Prostate gland (tissue), 2 donors: ENCODE data around the gene GTPBP10.

ENCODE experiments used
- CTCF ChIP-seq, 4 experiments: fragments of 200-600 bp in 2 of 4; fragments of 450-650 bp in 2 of 4; sonication (generic) in 2 of 4; IDR thresholded peaks; 1 replicate in 3 of 4; 2 replicates in 1 of 4; pipeline ENCODE4 v1.5.1; 2016 to 2019; ENCODE audit warnings: antibody characterized with exemption in 4 of 4, mild to moderate bottlenecking in 2 of 4, moderate library complexity in 2 of 4
- POLR2A ChIP-seq: fragments of 450-650 bp; IDR thresholded peaks from one replicate; pipeline ENCODE4 v1.6.1; 2016; ENCODE audit warnings: antibody characterized with exemption, mild to moderate bottlenecking
- POLR2AphosphoS5 ChIP-seq: sonication (generic); formaldehyde crosslinking; IDR thresholded peaks from one replicate; pipeline ENCODE4 v1.6.1; 2017; ENCODE audit warnings: antibody characterized with exemption

GRCh38 chr7:90337106-90337505, 9.4 kb upstream of the GTPBP10 start:
- no peak for TF ChIP-seq POLR2AphosphoS5
- TF ChIP-seq POLR2A: no peak
- TF ChIP-seq CTCF (IDR thresholded peaks at IDR 0.05): no peak
